NCI-H1417 (cell line): ENCODE results near the gene HECTD4.
A peak's percentile ranks its signal among the peaks of the same experiment; 100 is the strongest.
"Not testable (repeated sequence)": the region's sequence is repeated elsewhere in the genome, so short reads cannot be mapped to it uniquely, and the experiment has no call there.

Source experiments
- DNase-seq, 3 experiments: peaks; one replicate each; lab custom pipeline; 2025; lab: John Stamatoyannopoulos, UW

Gene HECTD4, protein sequence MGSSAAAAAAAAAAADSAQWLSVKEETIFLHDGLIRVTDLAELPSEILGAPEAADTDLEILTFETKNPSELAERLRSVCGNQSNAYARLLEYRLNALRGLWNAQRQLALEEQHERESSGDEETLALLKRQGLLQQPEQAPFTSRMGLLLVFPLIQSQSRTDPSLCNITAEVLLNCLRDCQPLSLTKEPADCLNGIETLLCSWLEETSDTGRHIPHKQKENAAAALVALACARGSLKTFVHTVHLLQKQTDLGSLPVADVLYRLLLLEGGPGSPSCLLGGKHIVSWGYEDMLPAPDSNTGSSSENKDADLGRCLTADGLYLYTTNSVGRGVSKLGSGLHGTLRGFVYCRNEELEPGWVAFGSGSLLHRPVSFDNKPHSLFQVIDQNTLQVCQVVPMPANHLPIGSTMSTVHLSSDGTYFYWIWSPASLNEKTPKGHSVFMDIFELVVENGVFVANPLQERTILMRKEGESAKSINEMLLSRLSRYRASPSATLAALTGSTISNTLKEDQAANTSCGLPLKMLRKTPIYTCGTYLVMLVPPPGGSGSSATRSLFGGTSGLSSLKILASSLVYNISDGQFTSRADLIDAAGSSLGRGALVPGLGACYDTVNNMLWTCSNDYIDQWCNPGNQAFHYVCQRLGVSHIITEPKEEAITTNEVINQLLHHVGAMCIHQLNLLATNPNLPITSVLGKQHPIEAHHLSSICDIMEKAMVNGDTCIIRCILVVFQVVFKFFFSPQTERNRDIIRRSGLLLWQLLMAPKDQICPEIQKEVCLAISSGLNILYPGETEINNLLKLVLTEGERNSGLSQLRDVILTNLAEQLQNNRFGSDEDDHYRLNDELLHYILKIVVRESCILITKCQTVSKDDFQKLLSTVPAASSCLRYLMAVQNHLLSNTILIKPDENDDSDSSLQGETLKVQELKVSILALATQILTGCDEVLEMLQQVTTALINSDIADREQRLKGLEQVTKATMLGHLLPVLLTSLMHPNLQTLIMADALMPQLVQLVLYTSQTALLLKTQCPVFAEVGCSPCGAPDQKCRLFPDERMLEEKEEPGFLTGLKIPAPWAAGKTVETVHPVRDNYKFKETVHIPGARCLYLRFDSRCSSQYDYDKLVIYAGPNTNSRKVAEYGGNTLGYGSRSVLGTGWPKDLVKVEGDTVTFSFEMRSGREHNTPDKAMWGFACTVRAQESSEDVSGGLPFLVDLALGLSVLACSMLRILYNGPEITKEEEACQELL (N-terminal part only)

DNA sequence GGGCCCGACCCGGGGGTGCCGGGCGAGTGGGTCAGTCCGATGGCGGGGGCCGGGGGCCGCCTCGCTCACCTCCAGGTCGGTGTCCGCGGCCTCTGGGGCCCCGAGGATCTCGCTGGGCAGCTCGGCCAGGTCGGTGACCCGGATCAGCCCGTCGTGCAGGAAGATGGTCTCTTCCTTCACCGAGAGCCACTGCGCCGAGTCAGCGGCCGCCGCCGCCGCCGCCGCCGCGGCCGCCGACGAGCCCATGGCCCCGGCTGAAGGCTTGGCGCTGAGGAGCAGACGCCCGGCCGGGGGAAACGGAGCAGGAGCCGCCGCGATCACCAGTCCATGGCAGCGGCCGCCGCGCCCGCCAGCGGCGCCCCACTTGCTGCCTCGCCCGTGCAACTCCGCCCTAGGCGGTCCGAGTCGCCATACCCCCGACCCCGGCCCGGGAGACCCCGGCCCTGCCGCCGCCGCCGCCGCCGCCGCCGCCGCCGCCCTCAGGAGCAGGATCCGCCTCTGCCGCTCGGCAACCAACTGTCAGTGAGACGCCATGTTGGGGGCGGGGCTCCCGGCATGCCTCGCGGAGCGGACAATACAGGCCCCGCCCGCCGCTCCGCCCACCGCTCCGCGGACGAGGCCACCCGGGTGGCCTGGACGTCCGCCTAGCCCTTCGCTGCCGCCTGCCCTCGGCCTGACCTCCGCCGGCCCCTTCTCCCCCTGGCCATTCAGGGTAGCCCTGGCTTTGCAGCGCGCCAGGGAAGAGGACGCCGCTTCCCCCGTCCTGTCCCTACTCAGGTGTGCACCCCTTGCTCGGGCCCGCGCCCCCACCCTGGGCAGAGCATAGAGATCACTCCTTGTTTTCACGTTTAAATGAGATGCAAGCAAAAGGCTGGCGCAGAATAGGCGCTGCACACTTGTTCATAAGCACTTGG lies at the start of gene HECTD4:
Gene HECTD4 (minus strand): TSS at position 549 of the 914 bp plus-strand sequence. CDS start 303 bp downstream, at position 246.
- DNase-seq = peak; percentile 95 to 97 (median 97)

DNA sequence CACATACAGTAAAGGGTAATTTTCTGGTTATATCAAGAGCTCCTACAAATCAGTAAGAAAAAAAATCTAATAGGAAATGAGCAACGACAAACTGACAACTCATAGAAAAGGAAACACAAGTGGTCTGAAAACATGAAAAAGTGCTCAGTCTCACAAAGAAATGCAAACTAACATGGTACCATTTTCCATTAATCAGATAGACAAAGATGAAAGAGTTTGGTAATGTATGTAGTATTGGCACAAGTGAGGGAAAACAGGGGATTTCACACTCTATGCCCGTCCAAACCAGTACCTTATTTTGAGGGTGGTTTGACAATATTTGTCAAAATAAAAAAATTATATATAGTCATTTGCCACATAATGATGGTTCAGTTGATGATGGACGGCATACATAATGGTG lies 49.7 kb upstream of the HECTD4 start:
- no peak for DNase-seq

DNA sequence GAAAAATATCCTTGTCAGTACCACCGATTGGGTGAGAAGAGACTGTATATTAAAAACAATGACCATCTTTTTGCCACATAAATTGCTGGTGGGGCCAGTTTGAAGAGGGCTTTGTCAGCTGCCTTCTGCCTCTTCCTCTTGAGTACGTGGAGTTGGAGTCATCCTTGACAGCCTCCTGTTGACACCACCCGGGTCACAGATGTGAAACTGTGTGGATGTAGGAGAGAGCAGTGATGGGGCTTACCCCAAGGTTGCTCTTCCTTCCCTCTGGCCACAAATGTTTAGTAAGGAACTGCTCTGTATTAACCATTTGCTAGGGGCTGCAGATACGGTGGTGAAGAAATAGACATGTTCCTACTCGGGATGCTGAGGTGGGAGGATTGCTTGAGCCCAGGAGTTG lies 48.7 kb upstream of the HECTD4 start:
- DNase-seq = no peak

DNA sequence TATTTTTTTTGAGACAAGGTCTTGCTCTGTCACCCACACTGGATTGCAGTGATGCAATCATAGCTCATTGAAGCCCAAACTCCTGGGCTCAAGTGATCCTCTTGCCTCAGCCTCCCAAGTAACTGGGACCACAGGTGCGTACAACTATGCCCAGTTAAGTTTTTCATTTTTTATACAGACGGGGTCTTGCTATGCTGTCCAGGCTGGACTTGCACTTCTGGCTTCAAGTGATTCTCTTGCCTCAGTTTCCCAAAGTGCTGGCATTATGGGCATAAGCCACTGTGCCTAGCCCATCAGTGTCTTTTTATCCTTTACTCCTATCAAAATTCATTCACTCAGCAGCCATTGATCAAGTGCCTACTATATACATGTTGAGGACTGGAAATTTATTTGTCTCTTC lies 45.5 kb upstream of the HECTD4 start:
- DNase-seq = no peak

DNA sequence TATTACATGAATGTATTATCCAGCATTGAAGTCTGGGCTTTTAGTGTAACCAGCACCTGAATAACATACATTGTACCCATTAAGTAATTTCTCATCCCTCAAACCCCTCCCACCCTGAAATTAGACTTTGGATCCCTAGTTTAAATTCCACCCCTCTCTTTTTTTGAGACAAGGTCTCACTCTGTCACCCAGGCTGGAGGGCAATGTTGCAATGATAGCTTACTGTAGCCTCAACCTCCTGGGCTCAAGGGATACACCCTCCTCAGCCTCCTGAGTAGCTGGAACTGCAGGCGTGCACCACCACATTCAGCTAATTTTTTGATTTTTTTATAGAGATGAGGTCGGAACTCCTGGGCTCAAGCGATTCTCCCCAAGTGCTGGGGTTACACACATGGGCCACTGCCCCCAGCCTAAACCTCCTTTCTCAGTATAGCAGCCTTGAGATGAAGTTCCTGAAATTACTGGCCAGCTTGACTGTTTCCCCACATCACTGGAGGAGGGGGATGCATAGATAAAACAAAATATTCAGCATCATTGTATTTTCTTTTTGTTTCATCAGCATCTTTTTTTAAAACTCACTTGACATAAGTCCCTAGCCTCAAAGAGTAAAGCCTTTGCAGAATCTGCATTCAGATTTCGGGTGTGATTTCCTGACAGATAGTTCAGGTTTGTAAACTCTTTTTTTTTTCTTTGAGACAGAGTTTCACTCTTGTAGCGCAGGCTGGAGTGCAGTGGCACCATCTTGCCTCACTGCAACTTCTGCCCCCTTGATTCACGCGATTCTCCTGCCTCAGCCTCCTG lies 43.6 kb upstream of the HECTD4 start:
- DNase-seq = no peak

DNA sequence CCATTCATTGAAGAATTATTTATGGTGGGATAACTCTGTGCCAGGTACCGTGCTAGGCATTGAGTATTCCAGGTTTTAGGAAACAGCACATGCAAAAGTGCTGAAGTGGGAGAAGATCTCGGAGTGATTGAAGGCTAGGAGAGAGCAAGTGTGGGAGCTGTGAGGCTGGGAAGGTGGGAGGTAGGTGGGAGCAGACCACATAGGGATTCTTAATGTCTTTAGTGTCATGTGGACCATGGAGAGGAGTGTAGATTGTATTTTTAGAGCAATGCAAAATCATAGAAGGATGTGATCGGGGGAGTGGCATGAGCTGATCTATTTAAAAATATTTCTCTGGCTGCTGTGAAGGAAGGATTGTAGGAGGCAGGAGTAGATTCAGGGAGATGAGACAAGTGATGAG lies 41.9 kb upstream of the HECTD4 start:
- DNase-seq = no peak

DNA sequence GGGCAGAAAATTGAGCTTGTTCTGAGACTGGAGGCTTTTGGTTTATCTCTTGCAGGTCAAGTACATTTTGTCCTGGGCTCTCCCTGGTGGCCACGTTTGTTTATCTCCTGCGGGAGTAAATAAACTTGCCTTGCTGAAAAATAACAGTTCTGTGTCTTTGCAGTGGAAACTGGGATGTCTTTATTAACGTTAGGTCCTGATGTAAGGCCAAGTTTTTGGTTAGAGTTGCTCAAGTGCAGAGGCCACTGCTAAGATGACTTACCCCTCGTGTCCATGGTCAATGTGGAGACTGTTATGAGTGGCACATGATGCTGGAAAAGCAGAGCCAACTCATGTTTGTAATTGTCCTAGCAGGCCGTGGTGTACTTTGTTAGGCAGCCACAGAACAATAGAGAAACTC lies 40.3 kb upstream of the HECTD4 start:
- no peak for DNase-seq

DNA sequence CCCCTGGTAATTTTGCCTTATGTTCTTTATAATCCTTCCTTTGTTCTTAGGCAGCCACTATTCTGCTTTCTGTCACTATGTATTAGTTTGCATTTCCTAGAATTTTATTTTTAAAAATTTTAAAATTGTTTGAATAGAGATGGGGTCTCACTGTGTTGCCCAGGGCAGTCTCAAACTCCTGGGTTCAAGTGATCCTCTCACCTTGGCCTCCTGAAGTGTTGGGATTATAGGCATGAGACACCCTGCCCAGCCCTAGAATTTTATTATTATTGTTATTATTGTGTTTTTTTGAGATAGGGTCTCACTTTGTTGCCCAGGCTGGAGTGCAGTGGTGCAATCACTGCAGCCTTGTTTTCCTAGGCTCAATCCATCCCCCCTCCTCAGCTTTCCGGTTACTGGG lies 39.1 kb upstream of the HECTD4 start:
- DNase-seq = no peak

DNA sequence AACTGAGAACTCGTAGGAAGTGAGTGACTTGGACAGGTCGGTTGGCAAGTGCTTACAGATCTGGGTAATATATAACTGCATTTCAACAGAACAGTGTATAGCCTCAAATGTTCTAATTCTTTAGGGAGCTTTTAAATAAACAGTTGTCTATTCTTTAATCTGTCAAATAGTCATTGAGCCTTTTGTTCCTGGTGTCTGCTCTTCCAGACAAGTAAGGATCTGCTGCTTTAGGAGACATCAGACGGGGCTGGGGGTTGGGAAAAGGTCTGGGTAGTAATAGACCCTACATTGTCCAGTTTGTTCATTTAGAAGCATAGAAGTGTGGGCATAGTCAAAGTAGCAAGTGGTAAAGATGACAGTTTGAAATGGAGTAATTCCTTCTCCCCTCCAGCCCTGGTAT lies 38.5 kb upstream of the HECTD4 start:
- no peak for DNase-seq

DNA sequence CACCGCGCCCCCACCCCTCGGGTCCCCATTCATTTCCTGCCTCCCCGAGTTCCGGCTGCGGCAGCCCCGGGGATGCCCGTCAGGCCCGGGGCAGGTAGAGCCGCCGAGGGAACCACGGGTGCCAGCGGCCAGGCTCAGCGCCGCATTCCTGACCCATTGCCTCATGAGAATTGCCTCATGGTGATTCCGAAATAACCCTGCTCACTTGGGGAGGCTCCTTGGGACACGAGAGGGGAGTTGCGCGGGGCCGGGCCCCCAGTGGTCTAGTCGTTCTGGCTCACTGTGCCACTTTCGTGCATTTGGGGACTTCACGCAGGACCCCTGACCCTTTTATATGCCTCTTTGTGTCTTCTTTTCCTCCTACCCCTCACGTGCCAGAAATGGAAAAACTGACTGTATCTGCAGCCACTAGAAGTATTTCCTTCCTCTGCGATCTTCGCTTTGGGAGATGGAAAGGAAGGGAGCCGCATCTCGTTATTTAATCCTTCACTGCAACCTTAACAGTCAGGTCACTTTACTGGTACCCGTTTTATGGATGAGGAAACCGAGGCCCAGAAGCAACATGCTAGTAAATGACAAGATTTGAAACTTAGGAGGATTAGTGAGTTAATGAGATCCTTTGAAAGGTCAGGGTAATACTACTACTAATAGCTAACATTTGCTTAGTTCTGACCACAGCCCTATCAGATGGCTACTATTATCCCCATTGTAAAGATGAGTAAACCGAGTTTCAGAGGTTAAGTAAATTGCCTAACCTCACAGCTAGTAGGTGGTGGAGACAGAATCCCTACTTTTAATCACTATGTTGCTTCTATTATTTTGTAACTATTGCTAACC lies 37.3 kb upstream of the HECTD4 start:
- peak in 1 of 3 experiments; percentile 52 for DNase-seq

DNA sequence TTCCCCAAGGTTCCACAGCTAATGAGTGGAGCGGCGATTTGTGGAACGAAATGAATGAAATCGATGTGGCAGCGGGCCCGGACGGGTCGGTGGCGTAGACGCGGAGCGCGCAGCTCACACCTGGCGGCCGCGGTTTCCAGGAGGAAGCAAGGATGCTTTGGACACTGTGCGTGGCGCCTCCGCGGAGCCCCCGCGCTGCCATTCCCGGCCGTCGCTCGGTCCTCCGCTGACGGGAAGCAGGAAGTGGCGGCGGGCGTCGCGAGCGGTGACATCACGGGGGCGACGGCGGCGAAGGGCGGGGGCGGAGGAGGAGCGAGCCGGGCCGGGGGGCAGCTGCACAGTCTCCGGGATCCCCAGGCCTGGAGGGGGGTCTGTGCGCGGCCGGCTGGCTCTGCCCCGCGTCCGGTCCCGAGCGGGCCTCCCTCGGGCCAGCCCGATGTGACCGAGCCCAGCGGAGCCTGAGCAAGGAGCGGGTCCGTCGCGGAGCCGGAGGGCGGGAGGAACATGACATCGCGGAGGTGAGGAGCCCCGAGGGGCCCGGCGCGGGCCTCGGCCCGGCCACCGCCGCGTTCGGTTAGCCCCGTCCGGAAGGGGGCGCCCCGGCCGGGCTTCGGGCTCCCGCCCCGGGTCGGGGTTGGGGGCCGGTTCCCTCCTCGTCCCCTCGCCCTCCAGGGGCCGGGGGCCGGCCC lies 36.5 kb upstream of the HECTD4 start, which contains the start of gene PTPN11:
Gene PTPN11 (plus strand): TSS at position 340 of the 689 bp plus-strand sequence. CDS start 165 bp downstream, at position 505.
- peak; percentile 85 to 92 (median 91) for DNase-seq

DNA sequence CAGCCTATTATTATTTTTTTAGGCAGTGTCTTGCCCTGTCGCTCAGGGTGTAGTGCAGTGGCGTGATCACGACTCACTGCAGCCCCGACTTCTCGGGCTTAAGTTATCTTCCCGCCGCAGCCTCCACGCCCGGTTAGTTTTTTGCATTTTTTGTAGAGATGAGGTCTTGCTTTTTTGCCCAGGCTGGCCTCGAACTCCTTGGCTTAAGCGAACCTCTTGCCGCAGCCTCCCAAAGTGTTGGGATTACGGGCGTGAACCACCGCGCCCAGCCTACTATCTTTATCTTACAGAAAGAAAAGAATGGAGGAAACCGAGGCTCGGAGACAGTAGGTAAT lies 36.0 kb upstream of the HECTD4 start:
- DNase-seq = no peak

DNA sequence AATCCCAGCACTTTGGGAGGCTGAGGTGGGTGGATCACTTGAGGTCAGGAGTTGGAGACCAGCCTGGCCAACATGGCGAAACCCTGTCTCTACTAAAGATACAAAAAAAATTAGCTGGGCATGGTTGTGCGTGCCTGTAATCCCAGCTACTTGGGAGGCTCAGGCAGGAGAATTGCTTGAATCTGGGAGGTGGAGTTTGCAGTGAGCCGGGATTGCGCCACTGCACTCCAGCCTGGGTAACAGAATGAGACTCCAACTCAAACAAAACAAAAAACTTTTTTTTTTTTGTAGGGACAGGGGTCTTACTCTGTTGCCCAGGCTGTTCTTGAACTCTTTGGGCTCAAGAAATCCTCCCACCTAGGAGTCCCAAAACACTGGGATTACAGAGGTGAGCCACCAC lies 33.2 kb upstream of the HECTD4 start:
- not testable (repeated sequence) for DNase-seq

DNA sequence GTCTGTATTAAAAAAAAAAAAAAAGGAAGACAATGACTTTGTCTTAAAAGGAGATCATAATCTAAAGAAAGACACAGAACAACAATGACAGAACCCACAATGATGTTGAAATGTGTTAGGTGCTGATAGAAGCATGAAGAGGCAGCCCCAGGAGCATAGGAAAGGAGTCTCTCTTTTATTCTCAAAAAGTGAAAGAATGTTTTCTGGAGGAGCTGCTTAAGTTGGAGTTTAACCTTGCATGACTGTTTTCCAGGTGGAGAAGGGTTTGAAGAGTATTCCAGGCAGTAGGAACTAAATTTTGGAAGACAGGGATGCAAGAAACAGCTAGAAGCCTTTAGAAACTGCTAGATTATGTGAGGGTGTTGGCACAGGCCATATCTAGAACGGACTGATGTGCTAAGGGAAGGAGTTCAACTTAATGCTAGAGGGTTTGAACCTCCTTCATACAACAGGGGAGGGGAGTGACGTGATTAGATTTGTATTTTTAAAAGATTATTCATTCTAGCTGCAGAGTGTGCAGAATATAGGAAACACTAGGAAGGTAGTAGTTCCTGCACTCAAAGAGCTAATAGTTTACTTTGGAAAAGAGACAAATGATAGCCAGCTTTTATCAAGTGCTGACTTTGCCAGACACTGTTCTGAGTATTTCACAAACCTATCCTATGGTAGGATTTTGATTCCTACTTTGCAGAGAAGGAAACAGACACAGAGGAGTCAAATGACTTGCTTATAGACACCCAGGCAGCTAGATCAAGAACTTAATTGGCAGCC lies 31.8 kb upstream of the HECTD4 start:
- no peak for DNase-seq

DNA sequence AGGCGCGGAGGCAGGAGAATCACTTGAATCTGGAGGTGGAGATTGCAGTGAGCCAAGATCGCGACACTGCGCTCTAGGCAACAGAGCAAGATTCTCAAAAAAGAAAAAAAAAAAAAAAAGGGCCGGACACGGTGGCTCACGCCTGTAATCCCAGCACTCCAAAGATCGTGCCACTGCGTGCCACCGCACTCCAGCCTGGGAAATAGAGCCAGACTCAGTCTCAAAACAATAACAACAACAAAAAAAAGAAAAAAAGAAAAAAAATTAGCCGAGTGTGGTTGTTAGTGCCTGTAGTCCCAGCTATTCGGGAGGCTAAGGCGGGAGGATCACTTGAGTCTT lies 27.6 kb upstream of the HECTD4 start:
- no peak for DNase-seq

DNA sequence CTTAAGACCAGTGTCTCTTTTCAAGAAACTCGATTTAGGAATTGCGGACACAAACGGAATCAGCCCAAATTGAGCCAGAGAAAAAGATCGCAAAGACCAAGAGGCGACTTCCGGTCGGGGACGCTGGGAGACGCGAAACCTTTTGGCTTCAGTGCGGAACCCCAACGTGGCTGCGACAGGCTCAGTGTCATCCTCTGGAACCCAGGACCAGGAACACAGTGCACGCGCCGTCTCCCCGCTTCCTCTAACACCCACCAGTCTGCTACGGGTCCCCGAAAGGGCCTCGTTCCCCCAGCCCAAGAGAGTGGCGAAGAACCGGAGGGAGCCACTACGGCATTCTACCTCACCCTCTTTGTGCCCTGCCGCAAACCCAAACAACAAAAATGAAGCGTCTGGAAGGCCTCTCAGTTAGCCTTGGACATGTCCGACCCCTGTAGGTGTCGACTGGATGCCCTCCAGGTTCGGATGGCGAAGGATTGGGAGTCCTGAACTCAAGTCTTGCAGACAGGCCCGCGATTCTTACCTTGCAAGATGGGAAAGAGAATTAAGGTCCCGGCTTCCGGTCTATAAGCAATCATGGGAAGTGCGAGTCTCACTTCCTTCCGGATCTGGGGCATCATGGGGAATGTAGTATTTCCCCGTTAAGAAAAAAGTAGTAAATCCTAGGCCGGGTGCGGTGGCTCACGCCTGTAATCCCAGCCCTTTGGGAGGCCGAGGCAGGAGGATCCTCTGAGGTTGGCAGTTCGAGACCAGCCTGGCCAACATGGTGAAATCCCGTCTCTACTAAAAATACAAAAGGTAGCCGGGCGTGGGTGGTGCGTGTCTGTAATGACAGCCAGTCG lies 27.1 kb upstream of the HECTD4 start, which contains the start of gene RPL6:
Gene RPL6 (minus strand): TSS at position 542 of the 842 bp plus-strand sequence. CDS start 949 bp downstream, outside the sequence.
- DNase-seq = peak; percentile 91 to 98 (median 92)

DNA sequence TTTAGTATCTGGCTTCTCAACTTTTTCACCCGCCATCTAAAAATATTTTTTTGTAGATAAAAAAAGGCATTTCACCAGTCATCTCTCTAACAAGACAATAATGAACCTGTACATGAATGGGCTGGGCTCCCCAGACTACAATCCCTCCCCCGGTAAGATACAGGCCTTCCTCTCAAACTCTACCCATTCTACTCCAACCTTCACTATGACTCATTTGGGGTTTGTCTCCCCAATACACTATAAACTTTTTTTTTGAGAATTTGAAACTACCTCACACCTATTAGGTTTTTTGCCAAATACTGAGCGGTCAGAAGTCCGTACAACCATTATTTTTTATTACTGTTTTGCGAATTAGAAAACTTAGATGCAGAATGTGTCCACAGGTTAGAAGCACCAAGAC lies 26.4 kb upstream of the HECTD4 start:
- no peak for DNase-seq
